Measurements from ENCODE around the gene UGT1A5. TPM values are rescaled to one million over a fixed set of nuclear protein-coding genes. Genes with fewer than 3 reads are reported as not detected.

UGT1A5 gene
- total and polyA plus RNA-seq, 2 of the 8 experiments (the other 6 are each of a cell fraction or from before 2014, with no cell fraction given): not detected

DNA sequence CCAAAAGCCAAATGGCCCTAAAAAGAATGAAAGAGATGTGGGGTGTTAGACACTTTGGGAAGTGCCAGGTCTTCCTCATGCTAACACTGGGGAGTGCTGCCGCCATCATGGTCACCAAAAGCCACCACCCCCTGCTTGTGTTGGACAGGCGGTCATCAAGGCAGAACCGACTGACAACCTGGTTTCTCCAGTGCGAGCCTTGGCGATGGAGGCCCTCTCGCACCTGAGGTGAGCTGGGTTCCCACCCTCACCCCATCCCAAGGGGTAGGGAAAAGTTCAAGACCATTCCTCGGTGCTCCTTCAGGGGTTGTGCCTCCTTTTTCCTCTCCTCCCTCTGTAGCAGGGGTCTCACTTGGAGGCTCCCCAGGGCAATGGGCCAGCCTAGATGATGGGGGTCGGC, 99.0 kb downstream of the UGT1A5 start:
- TF ChIP-seq EGR1 (IDR thresholded peaks at IDR 0.05; ENCODE audit: borderline replicate concordance, low read depth, low read length) (no peak), ASH2L (IDR thresholded peaks at IDR 0.05; ENCODE audit: low read length) (no peak)
- H3K79me2 ChIP-seq (ENCODE audit: control insufficient read depth in 1 of 2, insufficient read depth in 2 of 2, low read length in 2 of 2): no peaks in the 10 kb centered on the region
- H3K23me2 ChIP-seq (ENCODE audit: low read depth, low read length): no peaks in the 10 kb centered on the region
- H3K9ac ChIP-seq (replicated peaks in 1 of 4; ENCODE audit: extremely low read depth in 1 of 4, low read depth in 3 of 4, low read length in 3 of 4): no peak overlapping the region
- H2BK12ac ChIP-seq (ENCODE audit: low read depth, low read length): no peak overlapping the region
- H3K4me2 ChIP-seq (ENCODE audit: insufficient read depth in 1 of 2, low read depth in 2 of 2, low read length in 2 of 2): no peak overlapping the region
- no peaks in the 10 kb centered on the region for H3K36me3 ChIP-seq (ENCODE audit: control insufficient read depth in 2 of 4, insufficient read depth in 4 of 4, low read length in 3 of 4)
- no peak overlapping the region for H2BK120ac ChIP-seq (replicated peaks; ENCODE audit: low read depth, low read length)
- no peak overlapping the region for H3K23ac ChIP-seq (ENCODE audit: insufficient read length)
- no peak overlapping the region for H3K4me3 ChIP-seq (ENCODE audit: extremely low read depth in 1 of 4, insufficient read depth in 2 of 4, low read depth in 3 of 4, low read length in 4 of 4)
- H3K27me3 ChIP-seq (replicated peaks in 1 of 4; ENCODE audit: control insufficient read depth in 3 of 4, extremely low read depth in 1 of 4, insufficient read depth in 3 of 4, low read length in 3 of 4): no peaks in the 10 kb centered on the region
- no peak overlapping the region for H3K4ac ChIP-seq (replicated peaks; ENCODE audit: insufficient read length, low read depth, low read length)
- H4K91ac ChIP-seq (replicated peaks; ENCODE audit: insufficient read length, low read length): no peak overlapping the region
- H4K20me1 ChIP-seq (replicated peaks in 1 of 2; ENCODE audit: control insufficient read depth in 1 of 2, insufficient read depth in 2 of 2, low read length in 2 of 2): no peaks in the 10 kb centered on the region
- no peak for DNase-seq (ENCODE audit: low read depth in 1 of 2, low spot score in 2 of 2)
- H3K79me1 ChIP-seq (ENCODE audit: low read depth, low read length): no peaks in the 10 kb centered on the region
- no peaks in the 10 kb centered on the region for H3K4me1 ChIP-seq (replicated peaks in 1 of 4; ENCODE audit: control insufficient read depth in 3 of 4, insufficient read depth in 4 of 4, low read length in 3 of 4)
- FAIRE-seq: no peak
- no peak overlapping the region for H3K18ac ChIP-seq (ENCODE audit: extremely low read depth, low read length)
- H3K9me3 ChIP-seq (ENCODE audit: insufficient read depth in 2 of 2, low read depth in 1 of 2, low read length in 1 of 2): no peaks in the 10 kb centered on the region
- H4K5ac ChIP-seq (ENCODE audit: insufficient read length, low read depth, low read length): no peak overlapping the region
- H3K27ac ChIP-seq (ENCODE audit: low read depth, low read length): no peak overlapping the region
- H2BK5ac ChIP-seq (ENCODE audit: low read depth, low read length): no peak overlapping the region
- H2BK15ac ChIP-seq (ENCODE audit: low read length): no peak overlapping the region
- no peak overlapping the region for H2AFZ ChIP-seq (ENCODE audit: low read length)
- 91% methylated on average over 8 of the region's 8 CpGs; no CpG with 5 or more reads in 1 of the 2 experiments for WGBS, 2 experiments (ENCODE audit: extremely low coverage in 1 of 2, insufficient coverage in 1 of 2, insufficient read length in 1 of 2, insufficient replicate concordance in 2 of 2, low coverage in 1 of 2, low lambda C conversion rate in 2 of 2, missing lambda C conversion rate in 1 of 2)
- no peak overlapping the region for H3K56ac ChIP-seq (replicated peaks; ENCODE audit: insufficient read length, low read depth, low read length)
- POLR2A ChIA-PET (ENCODE audit: partially characterized antibody): no interaction called here
- no peak overlapping the region for H2BK20ac ChIP-seq (ENCODE audit: low read length)
- H3K14ac ChIP-seq (ENCODE audit: insufficient read length): no peak overlapping the region
- CTCF ChIA-PET (ENCODE audit: partially characterized antibody): no interaction called here
- no peak overlapping the region for H2AK5ac ChIP-seq (ENCODE audit: low read depth, low read length)
- H4K8ac ChIP-seq (ENCODE audit: extremely low read depth, insufficient read depth, low read length): no peak overlapping the region

Measured in H1 (cell line).